Measurements from ENCODE around the gene TOMM34.

- TF ChIP-seq CTCF (conservative IDR thresholded peaks at IDR 0.05 in 1 of 2, IDR thresholded peaks at IDR 0.05 in 1 of 2; ENCODE audit: low read depth in 1 of 2, low read length in 2 of 2) = no peak
- no peak for TF ChIP-seq EZH2 (IDR thresholded peaks at IDR 0.05; ENCODE audit: low read length, missing control alignments)
Observed at GRCh38 chr20:44948107-44948506, 12.1 kb downstream of the TOMM34 start.
